Natural killer cell (primary cell): ENCODE data around the gene ABCE1. TPM values are rescaled to one million over a fixed set of nuclear protein-coding genes. Genes with fewer than 3 reads are reported as not detected.
A peak's percentile ranks its signal among the peaks of the same experiment; 100 is the strongest.
"Not testable (repeated sequence)": the region's sequence is repeated elsewhere in the genome, so short reads cannot be mapped to it uniquely, and the experiment has no call there.

Experiments
- ATAC-seq, 3 donors: fragments of 150-1000 bp in 2 of 3; fragments of 200-7000 bp in 1 of 3; cut with Tn5 transposase; 1 replicate in 1 of 3; 2 replicates in 2 of 3; pipeline ENCODE4 v1.10.0; 2021; ENCODE audit warnings: mild to moderate bottlenecking in 2 of 3, moderate library complexity in 2 of 3
- DNase-seq, 2 donors: peaks; one replicate each; pipeline versions ENCODE4 v3.0.0 to v3.0.0-alpha.2; 2013 to 2021; ENCODE audit warnings: mixed read lengths in 1 of 2
- H3K27ac ChIP-seq: one replicate; pipeline ENCODE4 v1.5.1; 2013; ENCODE audit warnings: mild to moderate bottlenecking, low read length
- H3K27me3 ChIP-seq: one replicate; pipeline ENCODE4 v1.6.1; 2013; ENCODE audit warnings: low read length; ENCODE audit not compliant: control insufficient read depth, insufficient read depth
- H3K36me3 ChIP-seq: one replicate; pipeline ENCODE4 v1.6.1; 2013; ENCODE audit warnings: low read length; ENCODE audit not compliant: control insufficient read depth, insufficient read depth
- H3K4me1 ChIP-seq: one replicate; pipeline ENCODE4 v1.6.1; 2013; ENCODE audit warnings: low read length; ENCODE audit not compliant: control insufficient read depth, insufficient read depth
- H3K4me3 ChIP-seq: one replicate; pipeline ENCODE4 v1.5.1; 2013; ENCODE audit warnings: low read length
- H3K9me3 ChIP-seq: one replicate; pipeline ENCODE4 v1.6.1; 2013; ENCODE audit warnings: low read length; ENCODE audit not compliant: control insufficient read depth, insufficient read depth
- H3K27ac Mint-ChIP-seq, 2 donors: one replicate each; pipeline ENCODE4 v1.8.0; 2022; ENCODE audit warnings: mild to moderate bottlenecking in 2 of 2, mixed read lengths in 2 of 2, moderate library complexity in 1 of 2
- H3K27me3 Mint-ChIP-seq, 2 donors: one replicate each; pipeline ENCODE4 v1.8.0; 2022; ENCODE audit warnings: low read depth in 2 of 2, mixed read lengths in 2 of 2
- H3K36me3 Mint-ChIP-seq: one replicate; pipeline ENCODE4 v1.8.0; 2022; ENCODE audit warnings: mixed read lengths
- H3K4me1 Mint-ChIP-seq, 2 donors: one replicate each; pipeline ENCODE4 v1.8.0; 2022; ENCODE audit warnings: mixed read lengths in 2 of 2
- H3K4me3 Mint-ChIP-seq: one replicate; pipeline ENCODE4 v1.8.0; 2022; ENCODE audit warnings: mild to moderate bottlenecking, moderate library complexity, mixed read lengths
- H3K9me3 Mint-ChIP-seq, 2 donors: one replicate each; pipeline ENCODE4 v1.8.0; 2022; ENCODE audit warnings: mixed read lengths in 2 of 2
- WGBS: methylation state at CpG from one replicate; pipeline ENCODE4 v1.1.7; 2013; ENCODE audit warnings: missing lambda C conversion rate; ENCODE audit not compliant: insufficient coverage; 5-methylcytosine and 5-hydroxymethylcytosine counted together
- intact Hi-C: fragments of 100-400 bp; cut with micrococcal nuclease; formaldehyde crosslinking; loops from one replicate; pipeline ENCODE4 v1.14.2; 2022
- total RNA-seq, 4 donors: library from RNA; stranded (reverse); fragments of 120-200 nt in 1 of 4; gene quantifications; one replicate each; pipeline versions ENCODE4 v1.2.3 to v1.2.4, GENCODE V29; 2013 to 2022
- TF ChIP-seq, protein P1 (sequence below): fragments of 200-600 bp; IDR thresholded peaks from one replicate; pipeline ENCODE4 v1.8.0; 2022; ENCODE audit warnings: antibody characterized with exemption

ABCE1 gene
- total RNA-seq, 3 donors from 2014 or later (not counting 1 experiment from before 2014, with no cell fraction given): 25.8 to 33.8 (median 31.7) TPM

DNA sequence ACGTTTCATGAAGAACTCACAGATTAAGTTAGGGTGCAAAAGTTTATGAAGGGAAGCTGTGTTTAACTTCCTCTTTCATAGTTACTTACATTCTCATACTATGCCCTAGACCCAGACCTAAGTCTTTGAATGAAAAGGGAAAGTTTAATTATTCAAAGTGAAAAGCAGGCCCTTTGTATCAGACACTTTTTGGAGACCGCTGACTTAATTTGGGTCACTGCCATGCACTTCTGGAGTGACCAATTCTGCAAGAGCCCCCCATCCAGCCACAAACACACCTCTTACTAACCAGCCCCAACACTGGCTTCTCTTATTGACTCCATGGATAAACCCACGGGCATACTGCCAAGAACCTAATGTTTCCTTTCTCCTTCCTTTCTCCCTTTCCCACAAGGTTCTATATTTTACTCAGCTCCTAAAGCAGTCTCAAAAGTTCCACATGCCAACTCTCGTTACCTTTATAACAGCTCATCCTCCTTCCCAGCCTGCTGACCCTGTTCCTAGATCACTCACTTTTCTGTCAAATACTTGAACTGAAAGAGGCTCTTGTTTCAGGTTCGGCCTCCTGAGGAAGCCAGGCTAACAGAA, 34.5 kb downstream of the ABCE1 start:
- no peaks in the 10 kb centered on the region for H3K4me1 ChIP-seq
- H3K9me3 ChIP-seq: no peaks in the 10 kb centered on the region
- no peak overlapping the region for H3K4me3 ChIP-seq
- Mint-ChIP-seq H3K27ac (peak overlapping the region; percentile 17 to 51), H3K27me3 (no peaks in the 10 kb centered on the region), H3K36me3 (peaks cover 15% of the 10 kb centered on the region), H3K4me1 (peaks cover 14 to 23% of the 10 kb centered on the region in 2 donors), H3K9me3 (no peaks in the 10 kb centered on the region), H3K4me3 (no peak overlapping the region)
- intact Hi-C loops: no loop called here
- TF ChIP-seq, protein P1, sequence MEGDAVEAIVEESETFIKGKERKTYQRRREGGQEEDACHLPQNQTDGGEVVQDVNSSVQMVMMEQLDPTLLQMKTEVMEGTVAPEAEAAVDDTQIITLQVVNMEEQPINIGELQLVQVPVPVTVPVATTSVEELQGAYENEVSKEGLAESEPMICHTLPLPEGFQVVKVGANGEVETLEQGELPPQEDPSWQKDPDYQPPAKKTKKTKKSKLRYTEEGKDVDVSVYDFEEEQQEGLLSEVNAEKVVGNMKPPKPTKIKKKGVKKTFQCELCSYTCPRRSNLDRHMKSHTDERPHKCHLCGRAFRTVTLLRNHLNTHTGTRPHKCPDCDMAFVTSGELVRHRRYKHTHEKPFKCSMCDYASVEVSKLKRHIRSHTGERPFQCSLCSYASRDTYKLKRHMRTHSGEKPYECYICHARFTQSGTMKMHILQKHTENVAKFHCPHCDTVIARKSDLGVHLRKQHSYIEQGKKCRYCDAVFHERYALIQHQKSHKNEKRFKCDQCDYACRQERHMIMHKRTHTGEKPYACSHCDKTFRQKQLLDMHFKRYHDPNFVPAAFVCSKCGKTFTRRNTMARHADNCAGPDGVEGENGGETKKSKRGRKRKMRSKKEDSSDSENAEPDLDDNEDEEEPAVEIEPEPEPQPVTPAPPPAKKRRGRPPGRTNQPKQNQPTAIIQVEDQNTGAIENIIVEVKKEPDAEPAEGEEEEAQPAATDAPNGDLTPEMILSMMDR: no peak
- no peak overlapping the region for H3K27ac ChIP-seq
- WGBS: 58% methylated on average over 3 of the region's 5 CpGs
- H3K27me3 ChIP-seq: no peaks in the 10 kb centered on the region
- DNase-seq (no peak), ATAC-seq (no peak)
- H3K36me3 ChIP-seq: peaks cover 29% of the 10 kb centered on the region

DNA sequence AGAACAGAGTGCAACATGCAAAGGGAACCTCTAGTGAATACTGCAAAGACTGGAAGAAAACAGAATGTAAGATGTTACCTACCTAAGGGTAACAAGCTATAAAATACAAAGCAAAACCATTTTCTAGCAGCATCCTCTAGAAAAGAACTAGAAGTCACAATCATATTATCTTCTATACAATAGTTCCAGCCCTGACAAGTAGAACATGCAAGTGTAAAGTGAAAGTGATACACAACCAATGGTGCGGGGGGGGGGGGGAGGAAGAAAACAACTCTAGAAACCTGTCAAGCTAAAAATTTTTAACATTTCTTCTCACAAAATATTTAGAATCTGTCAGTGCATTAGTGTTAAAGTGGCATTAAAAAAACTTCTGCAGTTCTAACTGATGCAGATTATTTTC, 38.1 kb downstream of the ABCE1 start:
- DNase-seq, H3K27me3 Mint-ChIP-seq, intact Hi-C loops, H3K4me1 ChIP-seq, H3K27me3 ChIP-seq, H3K9me3 Mint-ChIP-seq, H3K4me3 ChIP-seq, H3K9me3 ChIP-seq, H3K27ac ChIP-seq: not testable (repeated sequence)
- H3K4me3 Mint-ChIP-seq: peak overlapping the region; percentile 67
- peaks cover 18% of the 10 kb centered on the region for H3K36me3 Mint-ChIP-seq
- H3K36me3 ChIP-seq: peaks cover 36% of the 10 kb centered on the region
- WGBS: no CpG with 5 or more reads among the region's 1 CpG
- H3K4me1 Mint-ChIP-seq: peaks cover 13 to 14% of the 10 kb centered on the region in 2 donors
- peak; percentile 58 to 63 (median 61) for ATAC-seq
- H3K27ac Mint-ChIP-seq: peak overlapping the region; percentile 10 to 66

DNA sequence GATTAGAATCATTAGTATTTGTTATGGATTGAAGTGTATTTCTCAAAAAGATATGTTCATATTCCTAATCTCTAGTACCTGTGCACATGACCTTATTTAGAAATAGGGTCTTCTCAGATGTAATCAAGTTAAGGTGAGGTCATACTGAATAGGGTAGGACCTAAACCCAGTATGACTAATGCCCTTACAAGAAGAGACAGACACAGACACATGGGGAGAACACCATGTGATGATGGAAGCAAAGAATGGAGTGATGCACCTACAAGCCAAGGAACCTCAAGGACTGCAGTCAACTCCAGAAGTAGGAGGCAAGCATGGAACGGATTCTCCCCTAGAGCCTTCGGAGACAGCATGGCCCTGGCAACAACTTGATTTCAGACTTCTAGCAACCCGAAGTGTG, 50.9 kb downstream of the ABCE1 start:
- ATAC-seq (no peak), DNase-seq (no peak)
- peaks cover 36% of the 10 kb centered on the region for H3K36me3 Mint-ChIP-seq
- Histone ChIP-seq H3K27me3 (no peaks in the 10 kb centered on the region), H3K36me3 (peaks cover 79% of the 10 kb centered on the region), H3K27ac (no peak overlapping the region), H3K4me1 (no peaks in the 10 kb centered on the region), H3K9me3 (no peaks in the 10 kb centered on the region), H3K4me3 (no peak overlapping the region)
- H3K27ac Mint-ChIP-seq: peak overlapping the region in 1 of 2 donors; percentile 22
- TF ChIP-seq, protein P1: no peak
- intact Hi-C loops: no loop called here
- H3K4me1 Mint-ChIP-seq: peaks cover 0 to 6% of the 10 kb centered on the region in 2 donors
- no peaks in the 10 kb centered on the region for H3K9me3 Mint-ChIP-seq
- 91% methylated on average over 3 of the region's 3 CpGs for WGBS
- no peak overlapping the region for H3K4me3 Mint-ChIP-seq
- H3K27me3 Mint-ChIP-seq: no peaks in the 10 kb centered on the region

DNA sequence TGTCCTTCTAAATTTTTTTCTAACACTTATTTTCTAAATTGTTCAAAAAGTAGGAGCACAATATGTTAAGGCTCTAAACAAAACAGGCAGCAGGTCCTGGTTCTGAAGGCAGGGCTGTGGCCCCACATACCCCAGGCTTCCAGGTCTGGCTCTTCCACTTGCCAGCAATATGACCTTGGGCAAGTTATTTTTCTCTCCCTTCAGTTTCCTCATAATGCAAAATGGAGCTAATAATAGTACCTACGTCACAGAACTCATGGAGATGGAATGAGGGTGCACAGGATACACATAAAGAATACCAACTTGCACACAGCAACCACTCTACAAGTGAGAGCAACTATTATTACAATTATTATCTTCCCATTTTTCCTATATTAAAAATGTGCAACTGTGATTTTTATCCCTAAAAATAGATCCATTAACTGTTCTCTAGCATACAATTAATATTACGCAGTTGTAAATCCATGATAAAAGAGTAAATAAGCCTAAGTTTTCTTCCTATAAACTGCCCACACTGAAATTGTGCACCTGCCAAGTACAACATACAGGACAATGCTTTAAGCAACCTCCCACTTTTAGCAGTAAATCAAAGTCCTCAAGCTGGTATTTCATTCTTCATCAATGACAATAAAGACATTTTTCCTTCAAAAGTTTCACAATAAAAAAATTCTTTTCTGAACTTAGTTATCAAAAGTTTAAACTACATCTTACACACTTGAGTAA, 55.2 kb downstream of the ABCE1 start:
- no peak overlapping the region for H3K4me3 ChIP-seq
- intact Hi-C loops: no loop called here
- DNase-seq (no peak), ATAC-seq (no peak)
- Mint-ChIP-seq H3K4me1 (peaks cover 0 to 11% of the 10 kb centered on the region in 2 donors), H3K4me3 (no peak overlapping the region), H3K27me3 (no peaks in the 10 kb centered on the region), H3K36me3 (peaks cover 21% of the 10 kb centered on the region), H3K9me3 (no peaks in the 10 kb centered on the region), H3K27ac (peak overlapping the region in 1 of 2 donors; percentile 67)
- WGBS: 90% methylated on average over 2 of the region's 2 CpGs
- no peak overlapping the region for H3K27ac ChIP-seq
- no peaks in the 10 kb centered on the region for H3K4me1 ChIP-seq
- no peaks in the 10 kb centered on the region for H3K9me3 ChIP-seq
- TF ChIP-seq, protein P1: no peak
- peaks cover 70% of the 10 kb centered on the region for H3K36me3 ChIP-seq
- no peaks in the 10 kb centered on the region for H3K27me3 ChIP-seq
